CD14-positive monocyte (primary cell): ENCODE data around the gene LEPR. TPM values are rescaled to one million over a fixed set of nuclear protein-coding genes. Genes with fewer than 3 reads are reported as not detected.

Experiments
- DNase-seq, 3 donors: peaks; one replicate each; pipeline ENCODE4 v3.0.0-alpha.2; 2011 to 2022
- H2AFZ ChIP-seq: 2 replicates; pipeline ENCODE4 v1.6.0; 2012; ENCODE audit warnings: mild to moderate bottlenecking, low read depth, low read length, inconsistent platforms; ENCODE audit not compliant: insufficient read depth, poor library complexity, severe bottlenecking
- H3K27ac ChIP-seq, 2 donors: 1 replicate in 1 of 2; 2 replicates in 1 of 2; pipeline ENCODE4 v1.5.1; 2012 to 2013; ENCODE audit warnings: low read length in 2 of 2, control low read depth in 1 of 2, inconsistent platforms in 1 of 2, low read depth in 1 of 2, mild to moderate bottlenecking in 1 of 2
- H3K27me3 ChIP-seq, 2 donors: one replicate each; pipeline versions ENCODE4 v1.6.0 to v1.6.1; 2011 to 2013; ENCODE audit warnings: low read length in 2 of 2; ENCODE audit not compliant: control insufficient read depth in 2 of 2, insufficient read depth in 2 of 2
- H3K36me3 ChIP-seq, 2 donors: replicated peaks in 1 of 2; 1 replicate in 1 of 2; 2 replicates in 1 of 2; pipeline versions ENCODE4 v1.5.1 to v1.6.1; 2012 to 2013; ENCODE audit warnings: low read length in 2 of 2, control low read depth in 1 of 2, inconsistent platforms in 1 of 2, mild to moderate bottlenecking in 1 of 2; ENCODE audit not compliant: insufficient read depth in 2 of 2, control insufficient read depth in 1 of 2
- H3K4me1 ChIP-seq, 2 donors: 1 replicate in 1 of 2; 2 replicates in 1 of 2; pipeline versions ENCODE4 v1.5.1 to v1.6.1; 2012 to 2013; ENCODE audit warnings: low read length in 2 of 2, control low read depth in 1 of 2, inconsistent platforms in 1 of 2, mild to moderate bottlenecking in 1 of 2, moderate library complexity in 1 of 2; ENCODE audit not compliant: insufficient read depth in 2 of 2, control insufficient read depth in 1 of 2
- H3K4me2 ChIP-seq: replicated peaks from 2 replicates; pipeline ENCODE3; 2012; ENCODE audit warnings: low read length, moderate library complexity, mild to moderate bottlenecking; ENCODE audit not compliant: poor library complexity, severe bottlenecking; ENCODE audit errors: extremely low read depth
- H3K4me3 ChIP-seq, 3 experiments: fragments of 200-600 bp in 1 of 3; sonication (generic) in 1 of 3; replicated peaks in 1 of 3; 1 replicate in 2 of 3; 2 replicates in 1 of 3; pipeline ENCODE4 v1.5.1; 2011 to 2013; ENCODE audit warnings: low read length in 3 of 3, mild to moderate bottlenecking in 3 of 3, control low read depth in 2 of 3, low read depth in 2 of 3, inconsistent platforms in 1 of 3, moderate library complexity in 1 of 3
- H3K79me2 ChIP-seq: 2 replicates; pipeline ENCODE4 v1.6.0; 2012; ENCODE audit warnings: mild to moderate bottlenecking, control low read depth, inconsistent platforms, low read length, moderate library complexity; ENCODE audit not compliant: insufficient read depth
- H3K9ac ChIP-seq: 2 replicates; pipeline ENCODE4 v1.6.0; 2017; ENCODE audit warnings: low read length, mild to moderate bottlenecking; ENCODE audit not compliant: insufficient read depth, poor library complexity, severe bottlenecking
- H3K9me3 ChIP-seq, 2 donors: replicated peaks in 1 of 2; 1 replicate in 1 of 2; 2 replicates in 1 of 2; pipeline versions ENCODE4 v1.5.1 to v1.6.1; 2012 to 2013; ENCODE audit warnings: low read length in 2 of 2, control low read depth in 1 of 2; ENCODE audit not compliant: control insufficient read depth in 1 of 2, insufficient read depth in 1 of 2
- H4K20me1 ChIP-seq: 2 replicates; pipeline ENCODE4 v1.6.0; 2012; ENCODE audit warnings: mild to moderate bottlenecking, low read length, control low read depth, moderate library complexity; ENCODE audit not compliant: insufficient read depth
- H3K27ac Mint-ChIP-seq, 7 donors: one replicate each; pipeline ENCODE4 v1.8.0; 2020; ENCODE audit warnings: mild to moderate bottlenecking in 7 of 7, mixed read lengths in 7 of 7, moderate library complexity in 6 of 7, inconsistent platforms in 2 of 7
- H3K27me3 Mint-ChIP-seq, 3 donors: one replicate each; pipeline ENCODE4 v1.8.0; 2021 to 2022; ENCODE audit warnings: low read depth in 3 of 3, mild to moderate bottlenecking in 3 of 3, mixed read lengths in 3 of 3, moderate library complexity in 3 of 3, inconsistent platforms in 1 of 3
- H3K36me3 Mint-ChIP-seq, 2 donors: one replicate each; pipeline ENCODE4 v1.8.0; 2020; ENCODE audit warnings: mixed read lengths in 2 of 2, inconsistent platforms in 1 of 2, mild to moderate bottlenecking in 1 of 2
- H3K4me1 Mint-ChIP-seq: one replicate; pipeline ENCODE4 v1.8.0; 2020; ENCODE audit warnings: mild to moderate bottlenecking, mixed read lengths
- H3K4me3 Mint-ChIP-seq, 2 donors: one replicate each; pipeline ENCODE4 v1.8.0; 2020; ENCODE audit warnings: mild to moderate bottlenecking in 2 of 2, mixed read lengths in 2 of 2, moderate library complexity in 1 of 2
- H3K9me3 Mint-ChIP-seq, 7 donors: one replicate each; pipeline ENCODE4 v1.8.0; 2020 to 2022; ENCODE audit warnings: mixed read lengths in 7 of 7, mild to moderate bottlenecking in 6 of 7, moderate library complexity in 6 of 7, inconsistent platforms in 2 of 7
- WGBS: methylation state at CpG from one replicate; pipeline ENCODE4 v1.1.5; 2013; ENCODE audit warnings: missing lambda C conversion rate; ENCODE audit not compliant: insufficient coverage; 5-methylcytosine and 5-hydroxymethylcytosine counted together
- intact Hi-C, 2 donors: fragments of 100-400 bp; cut with micrococcal nuclease; formaldehyde crosslinking; loops; one replicate each; pipeline versions ENCODE4 v1.15.0 to v1.15.1; 2023
- polyA plus RNA-seq, 3 donors: library from polyadenylated mRNA; depleted of rRNA in 1 of 3; unstranded in 2 of 3; stranded (reverse) in 1 of 3; fragments of 300-500 nt in 2 of 3; fragments of >200 nt in 1 of 3; fragmentation: Illumina TruSeq in 2 of 3; gene quantifications; 1 replicate in 2 of 3; 2 replicates in 1 of 3; pipeline ENCODE4 v1.2.3, GENCODE V29; 2012 to 2021
- TF ChIP-seq, protein P1 (sequence below): fragments of 200-600 bp; IDR thresholded peaks from one replicate; pipeline ENCODE4 v1.8.0; 2022; ENCODE audit warnings: antibody characterized with exemption, mild to moderate bottlenecking

LEPR gene
- polyA plus RNA-seq, 3 donors, result 0.85 to 3.0 (median 1.0) TPM

DNA sequence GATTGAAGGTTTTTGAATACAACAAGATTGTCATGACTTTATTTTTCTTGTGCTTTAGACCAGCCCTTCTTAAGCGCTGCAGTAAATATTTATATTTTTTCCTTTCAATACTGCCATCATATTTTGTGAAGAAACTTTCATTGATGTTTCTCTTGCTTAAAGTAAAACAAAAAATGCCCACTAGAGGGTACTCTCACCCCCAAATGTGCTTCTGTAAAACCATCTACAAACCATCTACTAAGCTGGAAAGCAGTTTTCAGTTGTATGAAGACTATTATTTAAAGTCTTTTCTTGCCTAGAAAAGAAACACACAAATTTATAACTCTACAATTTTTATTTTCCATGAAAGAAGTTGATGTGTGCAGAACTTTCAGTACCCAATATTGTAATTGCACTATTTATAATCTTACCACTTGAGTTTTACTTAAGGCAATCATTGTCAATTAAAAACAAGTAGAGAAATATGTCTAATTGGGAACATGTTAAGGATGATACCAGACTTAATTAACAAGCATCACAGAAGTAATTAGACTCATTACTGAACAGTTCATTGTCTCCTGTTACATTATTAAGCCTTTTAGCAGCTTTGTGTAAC lies 10.7 kb downstream of the LEPR start:
- Mint-ChIP-seq H3K9me3 (peaks cover 0 to 2% (median 0%) of the 10 kb centered on the region in 7 donors), H3K4me3 (no peak overlapping the region), H3K4me1 (peaks cover 19% of the 10 kb centered on the region), H3K36me3 (peaks cover 72 to 73% of the 10 kb centered on the region in 2 donors), H3K27ac (peak overlapping the region in 1 of 7 donors; percentile 10), H3K27me3 (no peaks in the 10 kb centered on the region)
- peaks cover 72% of the 10 kb centered on the region for H4K20me1 ChIP-seq
- H3K9me3 ChIP-seq, result no peaks in the 10 kb centered on the region
- H3K9ac ChIP-seq, result no peak overlapping the region
- intact Hi-C loops, result no loop called here
- no peak overlapping the region for H3K4me3 ChIP-seq
- peaks cover 6 to 8% of the 10 kb centered on the region in 2 donors for H3K4me1 ChIP-seq
- H3K79me2 ChIP-seq, result peaks cover 19% of the 10 kb centered on the region
- no peak overlapping the region for H3K4me2 ChIP-seq
- peak overlapping the region in 1 of 2 donors; percentile 48 for H3K27ac ChIP-seq
- TF ChIP-seq, protein P1, sequence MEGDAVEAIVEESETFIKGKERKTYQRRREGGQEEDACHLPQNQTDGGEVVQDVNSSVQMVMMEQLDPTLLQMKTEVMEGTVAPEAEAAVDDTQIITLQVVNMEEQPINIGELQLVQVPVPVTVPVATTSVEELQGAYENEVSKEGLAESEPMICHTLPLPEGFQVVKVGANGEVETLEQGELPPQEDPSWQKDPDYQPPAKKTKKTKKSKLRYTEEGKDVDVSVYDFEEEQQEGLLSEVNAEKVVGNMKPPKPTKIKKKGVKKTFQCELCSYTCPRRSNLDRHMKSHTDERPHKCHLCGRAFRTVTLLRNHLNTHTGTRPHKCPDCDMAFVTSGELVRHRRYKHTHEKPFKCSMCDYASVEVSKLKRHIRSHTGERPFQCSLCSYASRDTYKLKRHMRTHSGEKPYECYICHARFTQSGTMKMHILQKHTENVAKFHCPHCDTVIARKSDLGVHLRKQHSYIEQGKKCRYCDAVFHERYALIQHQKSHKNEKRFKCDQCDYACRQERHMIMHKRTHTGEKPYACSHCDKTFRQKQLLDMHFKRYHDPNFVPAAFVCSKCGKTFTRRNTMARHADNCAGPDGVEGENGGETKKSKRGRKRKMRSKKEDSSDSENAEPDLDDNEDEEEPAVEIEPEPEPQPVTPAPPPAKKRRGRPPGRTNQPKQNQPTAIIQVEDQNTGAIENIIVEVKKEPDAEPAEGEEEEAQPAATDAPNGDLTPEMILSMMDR, result peak; percentile 67
- peaks cover 65 to 94% of the 10 kb centered on the region in 2 donors for H3K36me3 ChIP-seq
- peak; percentile 8 to 22 (median 16) for DNase-seq
- WGBS, result no CpG with 5 or more reads among the region's 1 CpG
- H3K27me3 ChIP-seq, result no peaks in the 10 kb centered on the region
- no peak overlapping the region for H2AFZ ChIP-seq

DNA sequence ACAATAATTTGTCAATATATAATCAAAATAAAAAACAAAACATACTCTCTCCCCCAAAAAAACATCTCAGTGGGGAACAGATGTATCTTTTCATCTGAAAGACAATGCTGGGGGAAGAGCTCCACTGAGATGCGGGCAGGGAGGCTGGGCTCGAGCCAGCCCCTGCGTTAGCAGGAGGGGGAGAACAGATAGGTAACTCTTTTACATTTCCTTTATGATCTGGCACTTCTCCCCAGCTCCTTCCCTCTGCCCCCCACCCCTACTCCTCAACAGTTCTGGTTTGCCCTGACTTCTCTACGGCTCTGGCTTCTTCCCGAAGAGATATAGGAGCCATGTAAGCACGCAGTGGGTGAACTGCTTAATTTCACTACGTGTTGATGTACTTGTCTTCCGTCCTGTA lies 12.4 kb downstream of the LEPR start:
- H3K27me3 Mint-ChIP-seq, result no peaks in the 10 kb centered on the region
- Histone ChIP-seq H3K79me2 (peaks cover 7% of the 10 kb centered on the region), H3K36me3 (peaks cover 51 to 85% of the 10 kb centered on the region in 2 donors), H3K4me1 (peaks cover 6 to 8% of the 10 kb centered on the region in 2 donors), H3K27me3 (no peaks in the 10 kb centered on the region), H3K4me2 (no peak overlapping the region), H2AFZ (no peak overlapping the region), H3K27ac (no peak overlapping the region), H3K9ac (no peak overlapping the region), H4K20me1 (peaks cover 56% of the 10 kb centered on the region), H3K4me3 (no peak overlapping the region), H3K9me3 (no peaks in the 10 kb centered on the region)
- DNase-seq, result no peak
- H3K27ac Mint-ChIP-seq, result no peak overlapping the region
- WGBS, result no CpG with 5 or more reads among the region's 8 CpGs
- H3K9me3 Mint-ChIP-seq, result peaks cover 0 to 2% (median 0%) of the 10 kb centered on the region in 7 donors
- H3K4me1 Mint-ChIP-seq, result peaks cover 19% of the 10 kb centered on the region
- TF ChIP-seq, protein P1, result no peak
- peaks cover 62 to 64% of the 10 kb centered on the region in 2 donors for H3K36me3 Mint-ChIP-seq
- intact Hi-C loops, result no loop called here
- H3K4me3 Mint-ChIP-seq, result no peak overlapping the region
